Activated T-cell treated with anti-CD3 and anti-CD28 coated beads for 1 hour (primary cell): ENCODE measurements around the gene PMEPA1.

Experiments
- DNase-seq: peaks from one replicate; pipeline ENCODE4 v3.0.0-alpha.2; 2020; ENCODE audit warnings: low read depth

The PMEPA1 gene

GRCh38 chr20:57676589-57677583 is 32.9 kb downstream of the PMEPA1 start:
- no peak for DNase-seq

GRCh38 chr20:57675773-57676172 is 34.0 kb downstream of the PMEPA1 start:
- no peak for DNase-seq

GRCh38 chr20:57672953-57673575 is 36.8 kb downstream of the PMEPA1 start:
- no peak for DNase-seq

- DNase-seq, result no peak
These were observed 37.7 kb downstream of the PMEPA1 start for GRCh38 chr20:57672164-57672563.

GRCh38 chr20:57671662-57672061 is 38.2 kb downstream of the PMEPA1 start:
- DNase-seq, result no peak

GRCh38 chr20:57671072-57671391 is 38.8 kb downstream of the PMEPA1 start:
- DNase-seq, result no peak

- DNase-seq, result no peak
These were observed 39.3 kb downstream of the PMEPA1 start for GRCh38 chr20:57670288-57671071.

GRCh38 chr20:57669632-57670031 is 40.2 kb downstream of the PMEPA1 start:
- no peak for DNase-seq

GRCh38 chr20:57667924-57668782 is 41.7 kb downstream of the PMEPA1 start:
- DNase-seq, result no peak

GRCh38 chr20:57667388-57667787 is 42.4 kb downstream of the PMEPA1 start:
- DNase-seq, result no peak

GRCh38 chr20:57666834-57667157 is 43.0 kb downstream of the PMEPA1 start:
- no peak for DNase-seq

GRCh38 chr20:57666106-57666833 is 43.5 kb downstream of the PMEPA1 start:
- no peak for DNase-seq

- no peak for DNase-seq
These were observed 44.2 kb downstream of the PMEPA1 start for GRCh38 chr20:57665589-57665971.

- DNase-seq, result no peak
These were observed 44.8 kb downstream of the PMEPA1 start for GRCh38 chr20:57664924-57665588.

GRCh38 chr20:57664476-57664875 is 45.3 kb downstream of the PMEPA1 start:
- DNase-seq, result no peak

GRCh38 chr20:57663681-57664451 is 45.9 kb downstream of the PMEPA1 start:
- no peak for DNase-seq

- DNase-seq, result no peak
These were observed 46.6 kb downstream of the PMEPA1 start for GRCh38 chr20:57663241-57663640.

GRCh38 chr20:57662456-57663240 is 47.2 kb downstream of the PMEPA1 start:
- DNase-seq, result no peak
